H9 (cell line): ENCODE results near the gene ATP6V0A4. TPM values are rescaled to one million over a fixed set of nuclear protein-coding genes. Genes with fewer than 3 reads are reported as not detected.

ENCODE experiments used
- DNase-seq: peaks from one replicate; pipeline ENCODE4 v3.0.0-alpha.2; 2017
- H2AFZ ChIP-seq: one replicate; pipeline ENCODE4 v1.6.1; 2013; ENCODE audit warnings: mild to moderate bottlenecking, low read length, control low read depth, moderate library complexity
- H2AK5ac ChIP-seq: 2 replicates; pipeline ENCODE4 v1.6.1; 2013; ENCODE audit warnings: low read length, control low read depth, mixed read lengths; ENCODE audit not compliant: insufficient read length
- H2BK120ac ChIP-seq: one replicate; pipeline ENCODE4 v1.6.1; 2013; ENCODE audit warnings: low read depth, mild to moderate bottlenecking, low read length, control low read depth, inconsistent platforms; ENCODE audit not compliant: poor library complexity, severe bottlenecking
- H2BK12ac ChIP-seq: 2 replicates; pipeline ENCODE4 v1.6.1; 2013; ENCODE audit warnings: low read length, control low read depth, mixed read lengths, low read depth; ENCODE audit not compliant: insufficient read length
- H2BK15ac ChIP-seq: 2 replicates; pipeline ENCODE4 v1.6.1; 2013; ENCODE audit warnings: low read depth, low read length, control low read depth
- H2BK20ac ChIP-seq: one replicate; pipeline ENCODE4 v1.6.1; 2013; ENCODE audit warnings: low read depth, mild to moderate bottlenecking, low read length, control low read depth, inconsistent platforms; ENCODE audit not compliant: poor library complexity, severe bottlenecking
- H2BK5ac ChIP-seq: 2 replicates; pipeline ENCODE4 v1.6.1; 2013; ENCODE audit warnings: low read length, control low read depth, mixed read lengths; ENCODE audit not compliant: insufficient read length
- H3K14ac ChIP-seq: 2 replicates; pipeline ENCODE4 v1.6.1; 2013; ENCODE audit warnings: low read length, control low read depth; ENCODE audit not compliant: insufficient read depth
- H3K18ac ChIP-seq: 2 replicates; pipeline ENCODE4 v1.6.1; 2013; ENCODE audit warnings: low read depth, mild to moderate bottlenecking, mixed read lengths, low read length, control low read depth; ENCODE audit not compliant: insufficient read length
- H3K23ac ChIP-seq: 2 replicates; pipeline ENCODE4 v1.6.1; 2013; ENCODE audit warnings: low read length, control low read depth, mixed read lengths, low read depth; ENCODE audit not compliant: insufficient read length
- H3K23me2 ChIP-seq: 2 replicates; pipeline ENCODE4 v1.6.1; 2013; ENCODE audit warnings: low read depth, mild to moderate bottlenecking, mixed read lengths, low read length, control low read depth; ENCODE audit not compliant: insufficient read length, poor library complexity, severe bottlenecking
- H3K27ac ChIP-seq: 2 replicates; pipeline ENCODE4 v1.5.1; 2013; ENCODE audit warnings: low read length, control low read depth, mixed read lengths, low read depth; ENCODE audit not compliant: insufficient read length
- H3K27me3 ChIP-seq: 2 replicates; pipeline ENCODE4 v1.6.1; 2013; ENCODE audit warnings: low read length, control low read depth, inconsistent platforms; ENCODE audit not compliant: insufficient read depth
- H3K4ac ChIP-seq: 2 replicates; pipeline ENCODE4 v1.6.1; 2013; ENCODE audit warnings: low read depth, mild to moderate bottlenecking, control low read depth, inconsistent platforms, low read length, moderate library complexity
- H3K4me1 ChIP-seq: 2 replicates; pipeline ENCODE4 v1.6.1; 2013; ENCODE audit warnings: low read length, control low read depth, inconsistent platforms; ENCODE audit not compliant: insufficient read depth
- H3K4me2 ChIP-seq: 2 replicates; pipeline ENCODE4 v1.6.1; 2013; ENCODE audit warnings: low read length, control low read depth, mixed read lengths; ENCODE audit not compliant: insufficient read length, insufficient read depth
- H3K56ac ChIP-seq: 2 replicates; pipeline ENCODE4 v1.6.1; 2013; ENCODE audit warnings: low read depth, mild to moderate bottlenecking, mixed read lengths, low read length, control low read depth; ENCODE audit not compliant: insufficient read length
- H3K79me1 ChIP-seq: 2 replicates; pipeline ENCODE4 v1.6.1; 2013; ENCODE audit warnings: low read depth, mild to moderate bottlenecking, moderate library complexity, low read length, control low read depth, inconsistent platforms; ENCODE audit not compliant: insufficient read depth, poor library complexity, severe bottlenecking
- H3K79me2 ChIP-seq: 2 replicates; pipeline ENCODE4 v1.6.1; 2013; ENCODE audit warnings: low read length, control low read depth, inconsistent platforms; ENCODE audit not compliant: insufficient read depth
- H3K9ac ChIP-seq: 2 replicates; pipeline ENCODE4 v1.6.1; 2013; ENCODE audit warnings: low read length, control low read depth, mixed read lengths; ENCODE audit not compliant: insufficient read length; ENCODE audit errors: extremely low read depth
- H3K9me3 ChIP-seq: one replicate; pipeline ENCODE4 v1.6.1; 2013; ENCODE audit warnings: low read depth, low read length, inconsistent platforms; ENCODE audit not compliant: control insufficient read depth
- H3T11ph ChIP-seq: one replicate; pipeline ENCODE4 v1.6.1; 2013; ENCODE audit warnings: mild to moderate bottlenecking, low read length, control low read depth, inconsistent platforms
- H4K20me1 ChIP-seq: one replicate; pipeline ENCODE4 v1.6.1; 2013; ENCODE audit not compliant: control insufficient read depth, insufficient read length, insufficient read depth
- H4K5ac ChIP-seq: 2 replicates; pipeline ENCODE4 v1.6.1; 2013; ENCODE audit warnings: low read depth, mild to moderate bottlenecking, mixed read lengths, low read length, control low read depth; ENCODE audit not compliant: insufficient read length
- H4K8ac ChIP-seq: replicated peaks from 2 replicates; pipeline ENCODE4 v1.6.1; 2013; ENCODE audit warnings: low read length, control low read depth, mixed read lengths, low read depth; ENCODE audit not compliant: insufficient read length
- H4K91ac ChIP-seq: 2 replicates; pipeline ENCODE4 v1.6.1; 2013; ENCODE audit warnings: low read depth, mild to moderate bottlenecking, moderate library complexity, mixed read lengths, low read length, control low read depth; ENCODE audit not compliant: insufficient read length
- H3K27ac Mint-ChIP-seq, 3 experiments: 2 replicates in 2 of 3; 3 replicates in 1 of 3; pipeline ENCODE4 v1.8.0; 2020 to 2021; ENCODE audit warnings: mixed read lengths in 3 of 3, mild to moderate bottlenecking in 1 of 3, moderate library complexity in 1 of 3
- H3K27me3 Mint-ChIP-seq: 2 replicates; pipeline ENCODE4 v1.8.0; 2021; ENCODE audit warnings: low read depth, mild to moderate bottlenecking, moderate library complexity, mixed read lengths
- H3K36me3 Mint-ChIP-seq, 3 experiments: 2 replicates in 2 of 3; 3 replicates in 1 of 3; pipeline ENCODE4 v1.8.0; 2020 to 2021; ENCODE audit warnings: low read depth in 3 of 3, mixed read lengths in 3 of 3; ENCODE audit not compliant: insufficient read depth in 1 of 3
- H3K4me1 Mint-ChIP-seq, 2 experiments: 2 replicates each; pipeline ENCODE4 v1.8.0; 2020; ENCODE audit warnings: mixed read lengths in 2 of 2
- H3K4me3 Mint-ChIP-seq, 2 experiments: 2 replicates in 1 of 2; 3 replicates in 1 of 2; pipeline ENCODE4 v1.8.0; 2020 to 2021; ENCODE audit warnings: mild to moderate bottlenecking in 2 of 2, mixed read lengths in 2 of 2, moderate library complexity in 1 of 2
- H3K9me3 Mint-ChIP-seq, 2 experiments: 2 replicates in 1 of 2; 3 replicates in 1 of 2; pipeline ENCODE4 v1.8.0; 2020; ENCODE audit warnings: mild to moderate bottlenecking in 2 of 2, mixed read lengths in 2 of 2, moderate library complexity in 1 of 2
- CTCF ChIP-seq: fragments of 200-600 bp; sonication (generic); conservative IDR thresholded peaks from 3 replicates; pipeline ENCODE4 v1.8.0; 2021; ENCODE audit warnings: antibody characterized with exemption, mild to moderate bottlenecking
- WGBS: extraction: QIAGEN DNeasy Blood & Tissue Kit; methylation state at CpG from one replicate; pipeline ENCODE4 v1.1.7; 2013; ENCODE audit warnings: missing lambda C conversion rate, low lambda C conversion rate, mixed read lengths; ENCODE audit not compliant: insufficient read length; ENCODE audit errors: extremely low coverage; 5-methylcytosine and 5-hydroxymethylcytosine counted together
- total RNA-seq: library from RNA; stranded (reverse); gene quantifications from 2 replicates; pipeline ENCODE4 v1.2.1, GENCODE V29; 2021

Gene ATP6V0A4
- total RNA-seq, 1 experiment from 2014 or later: 0.79 TPM

DNA sequence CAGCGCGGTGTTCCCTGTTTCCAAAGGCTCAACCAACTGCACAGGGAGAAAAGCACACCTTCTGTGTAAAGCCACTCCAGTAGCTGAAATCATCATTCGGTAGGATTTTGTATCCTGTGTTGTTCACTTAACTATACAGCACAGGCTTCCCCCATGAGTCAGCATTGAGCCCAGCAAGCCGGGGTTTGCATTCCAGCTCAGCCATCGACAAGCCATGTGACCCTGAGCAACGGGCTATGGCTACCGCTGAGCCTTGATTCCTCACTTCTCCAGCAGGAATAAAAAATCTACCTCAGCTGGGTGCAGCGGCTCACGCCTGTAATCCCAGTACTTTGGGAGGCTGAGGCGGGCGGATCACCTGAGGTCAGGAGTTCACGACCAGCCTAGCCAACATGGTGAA is 44.1 kb upstream of the ATP6V0A4 start:
- no peaks in the 10 kb centered on the region for H3K9me3 Mint-ChIP-seq
- no peak overlapping the region for H4K5ac ChIP-seq

More for the DNA sequence above, 44.1 kb upstream of the ATP6V0A4 start:
- H2BK20ac ChIP-seq: no peak overlapping the region
- no peak overlapping the region for H3K4me3 Mint-ChIP-seq
- no peaks in the 10 kb centered on the region for H3K27me3 Mint-ChIP-seq
- H3K36me3 Mint-ChIP-seq: peaks cover 15 to 35% (median 19%) of the 10 kb centered on the region in 3 experiments; a peak in 6 of 7 replicates
- no peaks in the 10 kb centered on the region for H4K20me1 ChIP-seq
- H3K4me1 Mint-ChIP-seq: peaks cover 6 to 7% of the 10 kb centered on the region in 2 experiments; a peak in 2 of 4 replicates
- no peaks in the 10 kb centered on the region for H3K4me1 ChIP-seq
- no peak overlapping the region for H4K91ac ChIP-seq
- H2BK15ac ChIP-seq: no peak overlapping the region
- no peak overlapping the region for H4K8ac ChIP-seq
- H3K18ac ChIP-seq: no peak overlapping the region
- H3K79me2 ChIP-seq: no peaks in the 10 kb centered on the region
- TF ChIP-seq CTCF: no peak
- H3K4ac ChIP-seq: no peak overlapping the region
- no peaks in the 10 kb centered on the region for H3K79me1 ChIP-seq
- H2AFZ ChIP-seq: no peak overlapping the region
- no peaks in the 10 kb centered on the region for H3K27me3 ChIP-seq
- no CpG with 5 or more reads among the region's 12 CpGs for WGBS
- H2BK12ac ChIP-seq: no peak overlapping the region
- no peak overlapping the region for H3T11ph ChIP-seq
- peak overlapping the region in 2 of 3 experiments; percentile 64 to 77; a peak in 2 of 7 replicates for H3K27ac Mint-ChIP-seq
- no peaks in the 10 kb centered on the region for H3K23me2 ChIP-seq
- H3K56ac ChIP-seq: no peak overlapping the region
- H3K23ac ChIP-seq: no peak overlapping the region
- H3K4me2 ChIP-seq: no peak overlapping the region
- no peak overlapping the region for H2BK5ac ChIP-seq
- no peaks in the 10 kb centered on the region for H3K9me3 ChIP-seq
- no peak overlapping the region for H3K9ac ChIP-seq
- no peak overlapping the region for H3K14ac ChIP-seq
- no peak overlapping the region for H2BK120ac ChIP-seq
- H3K27ac ChIP-seq: no peak overlapping the region
- DNase-seq: peak; percentile 65
- no peak overlapping the region for H2AK5ac ChIP-seq
